Parathyroid adenoma (tissue), 2 donors: ENCODE measurements around the gene KRT16.
A peak's percentile ranks its signal among the peaks of the same experiment; 100 is the strongest.

Experiments
- H2AFZ ChIP-seq: fragments of 300-600 bp; sonication (generic); one replicate; pipeline ENCODE4 v1.7.0; 2017; ENCODE audit warnings: antibody characterized with exemption, mild to moderate bottlenecking
- H3K27ac ChIP-seq: fragments of 300-600 bp; sonication (generic); one replicate; pipeline ENCODE4 v1.7.0; 2017
- H3K27me3 ChIP-seq: fragments of 300-600 bp; sonication (generic); one replicate; pipeline ENCODE4 v1.7.0; 2017; ENCODE audit warnings: low read length; ENCODE audit not compliant: control insufficient read depth, insufficient read depth
- H3K36me3 ChIP-seq: fragments of 300-600 bp; sonication (generic); one replicate; pipeline ENCODE4 v1.7.0; 2017; ENCODE audit warnings: low read length; ENCODE audit not compliant: control insufficient read depth, insufficient read depth
- H3K4me1 ChIP-seq: fragments of 300-600 bp; sonication (generic); one replicate; pipeline ENCODE4 v1.7.0; 2017; ENCODE audit warnings: control low read depth
- H3K4me2 ChIP-seq: fragments of 300-600 bp; sonication (generic); one replicate; pipeline ENCODE4 v1.7.0; 2017; ENCODE audit warnings: low read length
- H3K4me3 ChIP-seq: fragments of 300-600 bp; sonication (generic); one replicate; pipeline ENCODE4 v1.7.0; 2017; ENCODE audit warnings: low read depth, low read length
- H3K79me2 ChIP-seq: fragments of 300-600 bp; sonication (generic); one replicate; pipeline ENCODE4 v1.7.0; 2017; ENCODE audit warnings: control low read depth
- H3K9ac ChIP-seq: fragments of 300-600 bp; sonication (generic); one replicate; pipeline ENCODE4 v1.7.0; 2017; ENCODE audit warnings: mild to moderate bottlenecking
- H3K9me3 ChIP-seq: fragments of 300-600 bp; sonication (generic); one replicate; pipeline ENCODE4 v1.7.0; 2017; ENCODE audit warnings: low read length; ENCODE audit not compliant: control insufficient read depth
- CTCF ChIP-seq: fragments of 300-600 bp; sonication (generic); IDR thresholded peaks from one replicate; pipeline ENCODE4 v1.7.0; 2017; ENCODE audit warnings: antibody characterized with exemption, mild to moderate bottlenecking
- donor health status: primary hyperparathyroidism.

KRT16 gene

GRCh38 chr17:41565338-41565737, 47.2 kb downstream of the KRT16 start:
- Histone ChIP-seq H3K27ac (no peak overlapping the region), H3K9ac (no peak overlapping the region), H3K36me3 (no peaks in the 10 kb centered on the region), H3K9me3 (no peaks in the 10 kb centered on the region), H2AFZ (no peak overlapping the region), H3K4me2 (no peak overlapping the region), H3K27me3 (no peaks in the 10 kb centered on the region), H3K4me3 (no peak overlapping the region), H3K79me2 (no peaks in the 10 kb centered on the region), H3K4me1 (peaks cover 6% of the 10 kb centered on the region)
- no peak for TF ChIP-seq CTCF

- TF ChIP-seq CTCF, result no peak
- Histone ChIP-seq H3K27ac (no peak overlapping the region), H3K4me1 (peaks cover 6% of the 10 kb centered on the region), H3K4me2 (no peak overlapping the region), H3K9me3 (no peaks in the 10 kb centered on the region), H3K9ac (no peak overlapping the region), H3K4me3 (no peak overlapping the region), H3K27me3 (no peaks in the 10 kb centered on the region), H3K36me3 (no peaks in the 10 kb centered on the region), H3K79me2 (no peaks in the 10 kb centered on the region), H2AFZ (peak overlapping the region; percentile 66)
Observed at GRCh38 chr17:41563607-41564170, 48.9 kb downstream of the KRT16 start.

- Histone ChIP-seq H3K27ac (no peak overlapping the region), H3K27me3 (no peaks in the 10 kb centered on the region)
Observed at GRCh38 chr17:41561554-41561953, 51.0 kb downstream of the KRT16 start.

More at GRCh38 chr17:41561554-41561953, 51.0 kb downstream of the KRT16 start:
- no peak for TF ChIP-seq CTCF
- no peaks in the 10 kb centered on the region for H3K9me3 ChIP-seq
- H3K4me2 ChIP-seq, result no peak overlapping the region
- H3K9ac ChIP-seq, result no peak overlapping the region
- H2AFZ ChIP-seq, result no peak overlapping the region
- H3K79me2 ChIP-seq, result no peaks in the 10 kb centered on the region
- H3K4me3 ChIP-seq, result no peak overlapping the region
- no peaks in the 10 kb centered on the region for H3K36me3 ChIP-seq
- H3K4me1 ChIP-seq, result peaks cover 6% of the 10 kb centered on the region
